NCI-H526 (cell line): ENCODE measurements around the gene MPZL3.
"Not testable (repeated sequence)": the region's sequence is repeated elsewhere in the genome, so short reads cannot be mapped to it uniquely, and the experiment has no call there.

Experiments
- DNase-seq, 2 experiments: peaks; one replicate each; lab custom pipeline; 2025; lab: John Stamatoyannopoulos, UW

Gene MPZL3

GRCh38 chr11:118212131-118212725 is 39.9 kb downstream of the MPZL3 start:
- no peak for DNase-seq

- no peak for DNase-seq
These were observed 41.2 kb downstream of the MPZL3 start for GRCh38 chr11:118211006-118211405.

GRCh38 chr11:118210323-118210722 is 41.8 kb downstream of the MPZL3 start:
- DNase-seq, result no peak

- DNase-seq, result no peak
These were observed 43.1 kb downstream of the MPZL3 start for GRCh38 chr11:118209033-118209432.

- DNase-seq, result no peak
These were observed 45.1 kb downstream of the MPZL3 start for GRCh38 chr11:118207079-118207478.

- no peak for DNase-seq
These were observed 45.7 kb downstream of the MPZL3 start for GRCh38 chr11:118206391-118207031.

GRCh38 chr11:118205606-118206378 is 46.4 kb downstream of the MPZL3 start:
- DNase-seq, result no peak

- DNase-seq, result no peak
These were observed 49.4 kb downstream of the MPZL3 start for GRCh38 chr11:118202599-118203422.

- DNase-seq, result no peak
These were observed 50.2 kb downstream of the MPZL3 start for GRCh38 chr11:118201966-118202365.

- no peak for DNase-seq
These were observed 51.1 kb downstream of the MPZL3 start for GRCh38 chr11:118200901-118201680.

- DNase-seq, result no peak
These were observed 51.7 kb downstream of the MPZL3 start for GRCh38 chr11:118200497-118200896.

GRCh38 chr11:118199135-118199534 is 53.0 kb downstream of the MPZL3 start:
- DNase-seq, result no peak

- DNase-seq, result peak; percentile 81 to 97
These were observed 53.8 kb downstream of the MPZL3 start for GRCh38 chr11:118198370-118198769.

- DNase-seq, result peak; percentile 94 to 95
These were observed 57.1 kb downstream of the MPZL3 start for GRCh38 chr11:118194835-118195627.

- peak; percentile 92 to 93 for DNase-seq
These were observed 58.1 kb downstream of the MPZL3 start for GRCh38 chr11:118193910-118194566.

GRCh38 chr11:118192817-118193216 is 59.3 kb downstream of the MPZL3 start:
- not testable (repeated sequence) for DNase-seq

- DNase-seq, result not testable (repeated sequence)
These were observed 61.1 kb downstream of the MPZL3 start for GRCh38 chr11:118190942-118191506.

- DNase-seq, result no peak
These were observed 65.6 kb downstream of the MPZL3 start for GRCh38 chr11:118186346-118187107.
